WTC11 (cell line): ENCODE results near the gene COLQ. TPM values are rescaled to one million over a fixed set of nuclear protein-coding genes. Genes with fewer than 3 reads are reported as not detected.
A peak's percentile ranks its signal among the peaks of the same experiment; 100 is the strongest.

ENCODE experiments used
- ATAC-seq: fragments of 200-7000 bp; cut with Tn5 transposase; 2 replicates; pipeline ENCODE4 v1.10.0; 2021; ENCODE audit warnings: mild to moderate bottlenecking, moderate library complexity
- CTCF ChIA-PET: fragments of 300-600 bp; sonication (Branson Sonifier 250); formaldehyde crosslinking; loops from one replicate; lab custom pipeline; 2021; ENCODE audit warnings: antibody characterized with exemption; lab: Charles Lee
- POLR2A ChIA-PET: fragments of 350-600 bp; sonication (Branson Sonifier 250); formaldehyde crosslinking; loops from one replicate; lab custom pipeline; 2021; ENCODE audit warnings: antibody characterized with exemption; lab: Charles Lee
- DNase-seq: peaks from one replicate; pipeline ENCODE4 v3.0.0; 2021; ENCODE audit warnings: low spot score
- H3K27ac Mint-ChIP-seq: 2 replicates; pipeline ENCODE4 v1.8.0; 2021; ENCODE audit warnings: mixed read lengths
- H3K27me3 Mint-ChIP-seq: 2 replicates; pipeline ENCODE4 v1.8.0; 2021; ENCODE audit warnings: low read depth, mild to moderate bottlenecking, moderate library complexity, mixed read lengths
- H3K36me3 Mint-ChIP-seq: 2 replicates; pipeline ENCODE4 v1.8.0; 2021; ENCODE audit warnings: mixed read lengths
- H3K4me1 Mint-ChIP-seq: 2 replicates; pipeline ENCODE4 v1.8.0; 2022; ENCODE audit warnings: mixed read lengths
- H3K4me3 Mint-ChIP-seq: 2 replicates; pipeline ENCODE4 v1.8.0; 2021; ENCODE audit warnings: mild to moderate bottlenecking, moderate library complexity, mixed read lengths
- H3K9me3 Mint-ChIP-seq: 2 replicates; pipeline ENCODE4 v1.8.0; 2021; ENCODE audit warnings: mixed read lengths
- ATF1 ChIP-seq: sonication (generic); formaldehyde crosslinking; IDR thresholded peaks from 2 replicates; pipeline ENCODE4 v1.8.1; 2023; ENCODE audit warnings: mild to moderate bottlenecking, moderate library complexity, missing genetic modification reagents
- ELF4 ChIP-seq: sonication (generic); formaldehyde crosslinking; IDR thresholded peaks from 2 replicates; pipeline ENCODE4 v1.8.1; 2022; ENCODE audit warnings: low read depth, mild to moderate bottlenecking, moderate library complexity, missing genetic modification reagents
- ETV6 ChIP-seq: sonication (generic); formaldehyde crosslinking; IDR thresholded peaks from 2 replicates; pipeline ENCODE4 v1.8.1; 2022; ENCODE audit warnings: mild to moderate bottlenecking, missing genetic modification reagents
- FOXJ3 ChIP-seq: sonication (generic); formaldehyde crosslinking; IDR thresholded peaks from 2 replicates; pipeline ENCODE4 v1.9.0; 2021; ENCODE audit warnings: missing genetic modification reagents, mild to moderate bottlenecking, borderline replicate concordance
- GABPB1 ChIP-seq: sonication (generic); formaldehyde crosslinking; IDR thresholded peaks from 2 replicates; pipeline ENCODE4 v1.8.1; 2023; ENCODE audit warnings: mild to moderate bottlenecking, missing genetic modification reagents
- GTF2I ChIP-seq: fragments of 250-450 bp; sonication (Bioruptor Pico); conservative IDR thresholded peaks from 2 replicates; pipeline ENCODE4 v1.4.0; 2021; ENCODE audit warnings: mild to moderate bottlenecking
- MXD4 ChIP-seq: fragments of 250-450 bp; sonication (Bioruptor Pico); IDR thresholded peaks from 2 replicates; pipeline ENCODE4 v1.8.0; 2021; ENCODE audit warnings: mild to moderate bottlenecking, moderate library complexity, borderline replicate concordance
- MYBL2 ChIP-seq: sonication (generic); formaldehyde crosslinking; IDR thresholded peaks from 2 replicates; pipeline ENCODE4 v1.8.1; 2023; ENCODE audit warnings: mild to moderate bottlenecking, moderate library complexity, missing genetic modification reagents
- NFATC4 ChIP-seq: fragments of 250-450 bp; sonication (Bioruptor Pico); IDR thresholded peaks from 2 replicates; pipeline ENCODE4 v1.9.0; 2021; ENCODE audit warnings: mild to moderate bottlenecking
- SMAD4 ChIP-seq: sonication (generic); formaldehyde crosslinking; IDR thresholded peaks from 2 replicates; pipeline ENCODE4 v1.8.0; 2022; ENCODE audit warnings: mild to moderate bottlenecking, missing genetic modification reagents
- ZBTB21 ChIP-seq: sonication (generic); formaldehyde crosslinking; IDR thresholded peaks from 2 replicates; pipeline ENCODE4 v1.8.1; 2023; ENCODE audit warnings: mild to moderate bottlenecking, missing genetic modification reagents, borderline replicate concordance
- ZNF138 ChIP-seq: sonication (generic); formaldehyde crosslinking; conservative IDR thresholded peaks from 2 replicates; pipeline ENCODE4 v1.8.1; 2022; ENCODE audit warnings: mild to moderate bottlenecking, moderate library complexity, missing genetic modification reagents
- ZNF219 ChIP-seq: sonication (generic); formaldehyde crosslinking; IDR thresholded peaks from 2 replicates; pipeline ENCODE4 v1.8.0; 2023; ENCODE audit warnings: missing genetic modification reagents, mild to moderate bottlenecking, borderline replicate concordance
- ZNF317 ChIP-seq: sonication (generic); formaldehyde crosslinking; IDR thresholded peaks from 2 replicates; pipeline ENCODE4 v1.8.1; 2023; ENCODE audit warnings: low read depth, mild to moderate bottlenecking, moderate library complexity, missing genetic modification reagents, borderline replicate concordance
- ZNF416 ChIP-seq: fragments of 250-450 bp; sonication (Bioruptor Pico); IDR thresholded peaks from 2 replicates; pipeline ENCODE4 v1.9.0; 2021; ENCODE audit warnings: mild to moderate bottlenecking, inconsistent platforms
- ZNF423 ChIP-seq: fragments of 250-450 bp; sonication (Bioruptor Pico); IDR thresholded peaks from 2 replicates; pipeline ENCODE4 v2.1.2; 2022; ENCODE audit warnings: mild to moderate bottlenecking, moderate library complexity
- ZNF671 ChIP-seq: fragments of 250-450 bp; sonication (Bioruptor Pico); IDR thresholded peaks from 2 replicates; pipeline ENCODE4 v1.8.0; 2021; ENCODE audit warnings: mild to moderate bottlenecking
- total RNA-seq: library from RNA; stranded (reverse); gene quantifications from 3 replicates; pipeline ENCODE4 v1.2.3, GENCODE V29; 2021
- TF ChIP-seq, protein P1 (sequence below): fragments of 200-600 bp; IDR thresholded peaks from 2 replicates; pipeline ENCODE4 v1.8.0; 2022; ENCODE audit warnings: antibody characterized with exemption
- TF ChIP-seq, protein P2 (sequence below): sonication (generic); formaldehyde crosslinking; IDR thresholded peaks from 2 replicates; pipeline ENCODE4 v1.8.1; 2022; ENCODE audit warnings: low read depth, mild to moderate bottlenecking, moderate library complexity, missing genetic modification reagents, borderline replicate concordance
- TF ChIP-seq, protein P3 (sequence below): sonication (generic); formaldehyde crosslinking; conservative IDR thresholded peaks from 2 replicates; pipeline ENCODE4 v1.8.1; 2023; ENCODE audit warnings: mild to moderate bottlenecking, low read depth, missing genetic modification reagents, moderate library complexity
- TF ChIP-seq, protein P4 (sequence below): sonication (generic); formaldehyde crosslinking; IDR thresholded peaks from 2 replicates; pipeline ENCODE4 v1.8.1; 2022; ENCODE audit warnings: missing genetic modification reagents, borderline replicate concordance
- TF ChIP-seq, protein P5 (sequence below): fragments of 250-450 bp; sonication (Bioruptor Pico); IDR thresholded peaks from 2 replicates; pipeline ENCODE4 v2.1.2; 2022; ENCODE audit warnings: mild to moderate bottlenecking, moderate library complexity

The COLQ gene
- total RNA-seq, 1 experiment from 2014 or later, result 2.2 TPM

DNA sequence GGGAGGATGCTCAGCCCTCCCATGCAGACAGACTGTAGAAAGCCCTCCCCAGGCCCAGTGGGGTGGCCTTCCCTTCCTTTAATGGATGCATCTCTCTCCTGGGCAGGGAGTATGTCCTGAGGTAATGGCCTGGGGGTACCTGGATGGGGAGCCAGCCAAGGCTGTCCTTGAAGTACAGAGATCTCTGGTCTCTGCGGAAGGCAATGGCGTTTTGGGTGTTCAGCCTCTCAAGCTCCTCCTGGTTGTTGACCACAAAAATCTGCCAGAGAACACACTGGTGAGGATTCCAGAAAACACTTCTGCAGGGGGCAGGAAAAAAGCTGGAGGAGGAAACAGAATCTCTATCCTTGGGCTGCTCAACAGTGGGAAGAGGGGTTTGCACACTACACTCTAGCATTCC lies 65.2 kb downstream of the COLQ start:
- ATAC-seq (no peak), DNase-seq (no peak)
- Mint-ChIP-seq H3K27me3 (no peaks in the 10 kb centered on the region), H3K36me3 (no peaks in the 10 kb centered on the region), H3K4me1 (no peaks in the 10 kb centered on the region), H3K9me3 (peaks cover 4% of the 10 kb centered on the region; the same call in 1 of the 2 replicates), H3K4me3 (no peak overlapping the region), H3K27ac (no peak overlapping the region)
- POLR2A ChIA-PET, result no interaction called here
- CTCF ChIA-PET, result no interaction called here
- TF ChIP-seq ETV6 (no peak), NFATC4 (CRISPR knock-in tag) (no peak), ZNF219 (CRISPR knock-in tag) (no peak), SMAD4 (CRISPR knock-in tag) (no peak), ZNF138 (CRISPR knock-in tag) (no peak), GABPB1 (CRISPR knock-in tag) (no peak), MYBL2 (CRISPR knock-in tag) (no peak), ZNF423 (CRISPR knock-in tag) (no peak), MXD4 (CRISPR knock-in tag) (no peak)
- TF ChIP-seq, protein P1, sequence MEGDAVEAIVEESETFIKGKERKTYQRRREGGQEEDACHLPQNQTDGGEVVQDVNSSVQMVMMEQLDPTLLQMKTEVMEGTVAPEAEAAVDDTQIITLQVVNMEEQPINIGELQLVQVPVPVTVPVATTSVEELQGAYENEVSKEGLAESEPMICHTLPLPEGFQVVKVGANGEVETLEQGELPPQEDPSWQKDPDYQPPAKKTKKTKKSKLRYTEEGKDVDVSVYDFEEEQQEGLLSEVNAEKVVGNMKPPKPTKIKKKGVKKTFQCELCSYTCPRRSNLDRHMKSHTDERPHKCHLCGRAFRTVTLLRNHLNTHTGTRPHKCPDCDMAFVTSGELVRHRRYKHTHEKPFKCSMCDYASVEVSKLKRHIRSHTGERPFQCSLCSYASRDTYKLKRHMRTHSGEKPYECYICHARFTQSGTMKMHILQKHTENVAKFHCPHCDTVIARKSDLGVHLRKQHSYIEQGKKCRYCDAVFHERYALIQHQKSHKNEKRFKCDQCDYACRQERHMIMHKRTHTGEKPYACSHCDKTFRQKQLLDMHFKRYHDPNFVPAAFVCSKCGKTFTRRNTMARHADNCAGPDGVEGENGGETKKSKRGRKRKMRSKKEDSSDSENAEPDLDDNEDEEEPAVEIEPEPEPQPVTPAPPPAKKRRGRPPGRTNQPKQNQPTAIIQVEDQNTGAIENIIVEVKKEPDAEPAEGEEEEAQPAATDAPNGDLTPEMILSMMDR, result no peak
- TF ChIP-seq, protein P2, sequence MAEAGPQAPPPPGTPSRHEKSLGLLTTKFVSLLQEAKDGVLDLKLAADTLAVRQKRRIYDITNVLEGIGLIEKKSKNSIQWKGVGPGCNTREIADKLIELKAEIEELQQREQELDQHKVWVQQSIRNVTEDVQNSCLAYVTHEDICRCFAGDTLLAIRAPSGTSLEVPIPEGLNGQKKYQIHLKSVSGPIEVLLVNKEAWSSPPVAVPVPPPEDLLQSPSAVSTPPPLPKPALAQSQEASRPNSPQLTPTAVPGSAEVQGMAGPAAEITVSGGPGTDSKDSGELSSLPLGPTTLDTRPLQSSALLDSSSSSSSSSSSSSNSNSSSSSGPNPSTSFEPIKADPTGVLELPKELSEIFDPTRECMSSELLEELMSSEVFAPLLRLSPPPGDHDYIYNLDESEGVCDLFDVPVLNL (CRISPR knock-in tag), result no peak
- TF ChIP-seq, protein P3, sequence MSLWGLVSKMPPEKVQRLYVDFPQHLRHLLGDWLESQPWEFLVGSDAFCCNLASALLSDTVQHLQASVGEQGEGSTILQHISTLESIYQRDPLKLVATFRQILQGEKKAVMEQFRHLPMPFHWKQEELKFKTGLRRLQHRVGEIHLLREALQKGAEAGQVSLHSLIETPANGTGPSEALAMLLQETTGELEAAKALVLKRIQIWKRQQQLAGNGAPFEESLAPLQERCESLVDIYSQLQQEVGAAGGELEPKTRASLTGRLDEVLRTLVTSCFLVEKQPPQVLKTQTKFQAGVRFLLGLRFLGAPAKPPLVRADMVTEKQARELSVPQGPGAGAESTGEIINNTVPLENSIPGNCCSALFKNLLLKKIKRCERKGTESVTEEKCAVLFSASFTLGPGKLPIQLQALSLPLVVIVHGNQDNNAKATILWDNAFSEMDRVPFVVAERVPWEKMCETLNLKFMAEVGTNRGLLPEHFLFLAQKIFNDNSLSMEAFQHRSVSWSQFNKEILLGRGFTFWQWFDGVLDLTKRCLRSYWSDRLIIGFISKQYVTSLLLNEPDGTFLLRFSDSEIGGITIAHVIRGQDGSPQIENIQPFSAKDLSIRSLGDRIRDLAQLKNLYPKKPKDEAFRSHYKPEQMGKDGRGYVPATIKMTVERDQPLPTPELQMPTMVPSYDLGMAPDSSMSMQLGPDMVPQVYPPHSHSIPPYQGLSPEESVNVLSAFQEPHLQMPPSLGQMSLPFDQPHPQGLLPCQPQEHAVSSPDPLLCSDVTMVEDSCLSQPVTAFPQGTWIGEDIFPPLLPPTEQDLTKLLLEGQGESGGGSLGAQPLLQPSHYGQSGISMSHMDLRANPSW, result no peak
- TF ChIP-seq, protein P4, sequence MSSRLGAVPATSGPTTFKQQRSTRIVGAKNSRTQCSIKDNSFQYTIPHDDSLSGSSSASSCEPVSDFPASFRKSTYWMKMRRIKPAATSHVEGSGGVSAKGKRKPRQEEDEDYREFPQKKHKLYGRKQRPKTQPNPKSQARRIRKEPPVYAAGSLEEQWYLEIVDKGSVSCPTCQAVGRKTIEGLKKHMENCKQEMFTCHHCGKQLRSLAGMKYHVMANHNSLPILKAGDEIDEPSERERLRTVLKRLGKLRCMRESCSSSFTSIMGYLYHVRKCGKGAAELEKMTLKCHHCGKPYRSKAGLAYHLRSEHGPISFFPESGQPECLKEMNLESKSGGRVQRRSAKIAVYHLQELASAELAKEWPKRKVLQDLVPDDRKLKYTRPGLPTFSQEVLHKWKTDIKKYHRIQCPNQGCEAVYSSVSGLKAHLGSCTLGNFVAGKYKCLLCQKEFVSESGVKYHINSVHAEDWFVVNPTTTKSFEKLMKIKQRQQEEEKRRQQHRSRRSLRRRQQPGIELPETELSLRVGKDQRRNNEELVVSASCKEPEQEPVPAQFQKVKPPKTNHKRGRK, result no peak
- TF ChIP-seq, protein P5, sequence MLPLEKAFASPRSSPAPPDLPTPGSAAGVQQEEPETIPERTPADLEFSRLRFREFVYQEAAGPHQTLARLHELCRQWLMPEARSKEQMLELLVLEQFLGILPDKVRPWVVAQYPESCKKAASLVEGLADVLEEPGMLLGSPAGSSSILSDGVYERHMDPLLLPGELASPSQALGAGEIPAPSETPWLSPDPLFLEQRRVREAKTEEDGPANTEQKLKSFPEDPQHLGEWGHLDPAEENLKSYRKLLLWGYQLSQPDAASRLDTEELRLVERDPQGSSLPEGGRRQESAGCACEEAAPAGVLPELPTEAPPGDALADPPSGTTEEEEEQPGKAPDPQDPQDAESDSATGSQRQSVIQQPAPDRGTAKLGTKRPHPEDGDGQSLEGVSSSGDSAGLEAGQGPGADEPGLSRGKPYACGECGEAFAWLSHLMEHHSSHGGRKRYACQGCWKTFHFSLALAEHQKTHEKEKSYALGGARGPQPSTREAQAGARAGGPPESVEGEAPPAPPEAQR (CRISPR knock-in tag), result no peak

DNA sequence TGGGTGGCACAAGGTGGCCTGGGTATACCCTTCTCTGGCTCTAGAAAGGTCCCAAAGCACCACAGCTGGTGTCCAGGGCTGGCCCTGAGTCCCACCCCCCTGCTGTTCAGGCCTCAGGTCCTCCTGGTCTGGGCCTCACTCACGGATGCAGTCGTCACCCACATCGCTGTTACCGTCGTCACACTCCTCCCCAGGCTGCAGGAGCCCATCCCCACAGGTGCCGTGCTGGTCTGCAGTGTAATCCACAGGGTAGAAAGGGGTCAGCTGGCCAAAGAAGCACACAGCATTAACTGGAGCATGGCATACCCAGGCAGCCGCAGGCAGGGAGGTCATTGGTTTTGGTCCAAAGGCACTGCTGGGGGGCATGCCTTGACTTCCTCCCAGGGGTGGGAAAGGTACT lies 65.8 kb downstream of the COLQ start:
- Mint-ChIP-seq H3K4me1 (no peaks in the 10 kb centered on the region), H3K27ac (peak overlapping the region; percentile 49; the same call in 1 of the 2 replicates), H3K9me3 (peaks cover 4% of the 10 kb centered on the region; the same call in 1 of the 2 replicates), H3K27me3 (no peaks in the 10 kb centered on the region), H3K36me3 (no peaks in the 10 kb centered on the region), H3K4me3 (no peak overlapping the region)
- ATAC-seq (no peak), DNase-seq (no peak)
- ChIA-PET POLR2A (no interaction called here), CTCF (interaction anchor here (1.5 to 1.6 kb wide), 2 partner anchors 50 to 71 kb away, joined by 3 to 4 read pairs; no protein-coding TSS in a partner anchor)
- no peak for TF ChIP-seq FOXJ3 (CRISPR knock-in tag)
- no peak for TF ChIP-seq MYBL2 (CRISPR knock-in tag)
- no peak for TF ChIP-seq ZBTB21 (CRISPR knock-in tag)
- TF ChIP-seq MXD4 (CRISPR knock-in tag), result no peak
- TF ChIP-seq, protein P2 (CRISPR knock-in tag), result no peak
- no peak for TF ChIP-seq ZNF671 (CRISPR knock-in tag)
- TF ChIP-seq GTF2I (CRISPR knock-in tag), result no peak
- TF ChIP-seq ZNF317 (CRISPR knock-in tag), result no peak
- TF ChIP-seq ATF1 (CRISPR knock-in tag), result no peak
- TF ChIP-seq, protein P3, result no peak
- no peak for TF ChIP-seq ELF4 (CRISPR knock-in tag)
- no peak for TF ChIP-seq ZNF416 (CRISPR knock-in tag)
